HG03060 (cell line): ENCODE measurements around the gene CCDC182.

Experiments
- ATAC-seq: cut with Tn5 transposase; IDR thresholded peaks from one replicate; pipeline ENCODE4 v1.9.1; 2021; ENCODE audit warnings: low read depth, moderate number of reproducible peaks; ENCODE audit not compliant: unreplicated experiment

The CCDC182 gene

GRCh38 chr17:57745242-57745641 is at the start of gene CCDC182:
Gene CCDC182 (minus strand): TSS chr17:57745299. CDS start chr17:57745272, 27 bp downstream.
- no peak for ATAC-seq

DNA sequence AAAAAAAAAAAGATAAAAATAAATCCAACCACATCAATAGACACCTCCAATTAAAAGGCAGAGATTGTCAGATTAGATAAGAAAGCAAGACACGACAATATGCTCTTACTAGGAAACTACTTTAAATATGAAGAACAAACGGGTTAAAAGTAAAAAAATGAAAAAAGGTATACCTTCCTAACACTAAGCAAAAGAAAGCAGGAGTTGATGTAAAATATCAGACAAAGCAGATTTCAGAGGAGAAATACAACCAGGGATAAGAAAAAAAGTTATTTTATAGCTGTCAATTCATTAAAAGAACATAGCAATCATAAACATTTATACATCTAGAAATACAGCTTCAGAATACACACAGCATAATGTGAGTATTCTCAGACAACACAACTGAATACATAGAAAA is 49.7 kb upstream of the CCDC182 start:
- no peak for ATAC-seq

DNA sequence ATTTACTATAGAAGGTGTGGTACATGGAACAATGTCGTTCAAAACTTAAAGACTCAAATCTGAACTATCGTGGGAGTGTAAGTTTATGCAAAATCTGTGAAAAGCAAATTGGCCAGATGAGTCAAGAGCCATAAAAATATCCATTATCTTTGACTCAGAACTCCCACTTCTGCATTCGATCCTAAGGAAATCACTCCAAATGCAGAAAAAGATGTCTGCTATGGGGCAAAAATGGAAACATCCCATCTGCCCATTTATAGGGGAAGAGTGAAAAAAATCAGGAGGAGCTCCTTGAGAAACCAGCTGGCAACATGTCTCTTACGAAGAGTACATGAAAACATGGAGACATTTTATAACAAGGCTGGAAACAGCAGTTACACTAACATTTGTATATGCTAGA is 43.6 kb upstream of the CCDC182 start:
- no peak for ATAC-seq

GRCh38 chr17:57785022-57785421 is 39.9 kb upstream of the CCDC182 start:
- no peak for ATAC-seq

GRCh38 chr17:57784226-57784895 is 39.3 kb upstream of the CCDC182 start:
- no peak for ATAC-seq

DNA sequence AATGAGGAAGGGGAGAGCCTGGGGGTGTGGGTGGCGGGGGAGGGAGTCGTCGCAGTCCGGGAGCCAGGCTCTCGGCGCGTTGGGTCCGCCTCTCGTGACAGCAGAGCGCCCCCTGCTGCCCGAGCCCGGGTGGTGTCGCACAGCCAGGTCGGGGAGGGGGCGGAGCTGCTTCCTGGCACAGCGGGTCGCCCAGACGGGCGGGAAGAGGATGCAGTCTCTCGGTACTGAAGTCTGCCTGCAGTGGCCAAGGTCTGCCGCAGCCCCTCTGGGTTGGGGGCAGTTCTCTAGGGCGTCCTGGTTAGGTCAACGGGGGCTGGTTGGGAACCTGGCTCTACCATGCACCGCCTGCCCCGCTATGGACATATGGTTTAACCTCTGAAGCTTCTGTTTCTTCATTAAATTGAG is 38.2 kb upstream of the CCDC182 start:
- no peak for ATAC-seq

- no peak for ATAC-seq
Measured at GRCh38 chr17:57782647-57783337, 37.7 kb upstream of the CCDC182 start.

DNA sequence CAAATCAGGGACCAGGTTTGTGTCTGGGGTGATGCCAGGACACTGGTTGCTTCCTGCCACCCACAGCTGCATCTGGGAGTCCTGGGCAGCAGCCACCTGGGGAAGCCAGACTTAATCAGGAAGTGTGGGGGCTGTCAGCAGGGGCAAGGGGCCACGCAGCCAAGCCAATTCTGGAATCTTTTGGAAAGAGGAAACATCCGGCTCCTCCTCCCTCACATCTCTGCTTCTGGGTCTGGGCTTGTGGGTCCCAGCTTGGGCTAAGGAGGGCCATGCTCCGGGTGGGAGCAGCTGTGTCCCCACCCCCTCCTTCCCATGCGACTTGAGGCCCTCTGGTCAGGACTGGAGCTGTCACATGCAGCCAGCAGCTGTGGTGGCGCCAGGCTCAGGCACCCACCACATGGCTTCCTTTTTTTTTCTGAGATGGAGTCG is 37.0 kb upstream of the CCDC182 start:
- ATAC-seq: no peak

DNA sequence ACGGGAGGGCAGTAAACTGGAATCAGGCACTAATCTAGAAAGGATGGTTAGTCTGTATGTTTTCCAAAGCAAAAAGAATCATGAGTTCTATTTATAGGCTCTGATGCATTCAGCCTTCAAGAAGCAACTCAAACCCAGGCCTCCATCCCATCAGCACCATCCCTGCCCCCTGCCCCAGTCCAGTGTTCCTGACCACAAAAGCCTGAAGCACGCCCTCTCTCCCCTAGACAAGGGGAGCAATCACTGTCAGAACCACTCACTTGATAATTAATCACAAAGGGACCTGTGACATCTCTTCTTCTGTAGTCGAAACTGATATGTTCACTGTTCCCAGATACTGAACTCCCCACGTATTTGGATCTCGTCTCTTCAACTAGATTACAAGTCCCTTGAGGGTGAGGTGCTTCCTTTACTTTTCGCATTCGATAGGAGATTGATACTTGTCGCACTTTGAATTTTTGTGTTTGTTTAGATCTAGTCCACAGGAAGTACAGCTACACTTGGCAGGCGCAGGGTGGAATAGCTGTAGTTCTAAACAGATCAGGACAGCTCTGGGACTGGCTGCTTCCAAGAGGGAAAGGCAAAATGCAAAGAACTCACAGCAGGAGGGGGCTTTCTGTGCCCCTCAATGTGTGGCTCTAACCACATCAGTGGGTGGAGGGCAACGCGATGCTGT is 36.4 kb upstream of the CCDC182 start:
- no peak for ATAC-seq

DNA sequence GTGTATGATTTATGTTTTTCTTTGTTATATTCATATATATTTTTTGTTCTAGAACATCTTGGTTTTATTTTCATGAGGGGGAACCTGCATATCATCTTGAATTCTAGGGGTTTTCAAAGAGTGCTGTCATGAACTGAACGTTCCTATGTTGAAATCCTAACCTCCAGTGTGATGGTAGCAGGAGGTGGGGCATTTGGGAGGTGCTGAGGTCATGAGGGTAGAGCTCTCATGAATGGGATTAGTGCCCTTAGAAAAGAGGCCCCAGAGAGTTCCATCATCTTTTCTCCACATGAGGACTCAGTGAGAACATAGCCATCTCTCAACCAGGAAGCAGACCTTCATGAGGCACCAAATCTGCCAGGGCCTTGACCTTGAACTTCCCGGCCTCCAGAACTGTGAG is 34.6 kb upstream of the CCDC182 start:
- no peak for ATAC-seq

- no peak for ATAC-seq
Measured at GRCh38 chr17:57778306-57778705, 33.2 kb upstream of the CCDC182 start.

- ATAC-seq: no peak
Measured at GRCh38 chr17:57776366-57776765, 31.3 kb upstream of the CCDC182 start.

GRCh38 chr17:57774872-57775271 is 29.8 kb upstream of the CCDC182 start:
- no peak for ATAC-seq

- ATAC-seq: no peak
Measured at GRCh38 chr17:57773557-57773956, 28.5 kb upstream of the CCDC182 start.

DNA sequence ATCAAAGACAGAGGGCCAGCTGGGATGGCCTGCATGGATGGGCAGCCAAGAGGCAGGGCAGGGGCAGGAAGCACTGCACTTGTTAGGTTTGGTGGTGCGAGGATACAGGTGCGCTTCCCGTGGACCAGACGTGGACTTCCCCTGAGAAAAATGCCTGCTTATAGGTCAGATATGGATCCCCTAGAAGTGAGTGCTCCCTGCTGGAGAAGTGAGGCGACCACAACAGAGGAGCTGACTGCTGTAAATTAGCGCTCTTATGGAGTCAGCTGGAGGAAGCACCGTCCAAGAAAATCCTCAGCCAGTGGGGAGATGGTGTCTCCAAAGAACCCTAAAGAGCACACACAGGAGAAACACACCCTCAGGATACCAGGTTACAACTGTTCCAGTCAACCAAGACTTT is 27.7 kb upstream of the CCDC182 start:
- no peak for ATAC-seq

GRCh38 chr17:57767561-57767960 is 22.5 kb upstream of the CCDC182 start:
- no peak for ATAC-seq

GRCh38 chr17:57766318-57766943 is 21.3 kb upstream of the CCDC182 start:
- ATAC-seq: no peak

GRCh38 chr17:57762452-57763395 is 17.6 kb upstream of the CCDC182 start:
- no peak for ATAC-seq

GRCh38 chr17:57761887-57762286 is 16.8 kb upstream of the CCDC182 start:
- no peak for ATAC-seq

- no peak for ATAC-seq
Measured at GRCh38 chr17:57760046-57760445, 14.9 kb upstream of the CCDC182 start.
